Head of caudate nucleus (tissue), 42 donors: ENCODE results near the gene DIP2C.
A peak's percentile ranks its signal among the peaks of the same experiment; 100 is the strongest.
"Not testable (repeated sequence)": the region's sequence is repeated elsewhere in the genome, so short reads cannot be mapped to it uniquely, and the experiment has no call there.

Source experiments
- DNase-seq, 42 donors: peaks; one replicate each; pipeline versions ENCODE4 v3.0.0 to v3.0.0-alpha.2; 2020 to 2021; ENCODE audit warnings: mixed read lengths in 7 of 42
- intact Hi-C: fragments of 100-400 bp; cut with DNase I; formaldehyde crosslinking; loops from one replicate; pipeline ENCODE4 v1.15.0; 2022

The DIP2C gene

GRCh38 chr10:482051-482501, 207.4 kb downstream of the DIP2C start:
- peak in 2 of 42 donors; percentile 36 to 52 for DNase-seq
- intact Hi-C loops, result no loop called here

DNA sequence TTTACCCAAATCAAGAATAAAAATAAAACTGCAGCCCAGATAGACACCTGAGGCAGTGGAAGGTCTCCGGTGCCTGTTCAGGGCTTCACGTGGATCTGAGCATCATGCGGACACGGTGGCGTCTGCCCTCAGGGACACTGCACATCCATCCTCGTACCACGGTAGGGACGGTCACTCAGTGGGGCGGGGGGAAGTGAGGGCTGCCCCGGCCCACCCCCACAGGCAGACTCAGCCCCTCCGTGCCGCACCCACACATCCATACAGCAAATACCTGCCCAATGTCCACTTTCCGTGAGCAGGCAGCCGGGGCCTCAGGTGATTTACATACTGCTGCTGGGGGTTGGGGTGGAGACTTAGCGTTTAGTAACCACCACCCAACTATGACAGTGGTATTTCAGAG, 207.8 kb downstream of the DIP2C start:
- intact Hi-C loops, result no loop called here
- peak in 1 of 42 donors; percentile 35 for DNase-seq

DNA sequence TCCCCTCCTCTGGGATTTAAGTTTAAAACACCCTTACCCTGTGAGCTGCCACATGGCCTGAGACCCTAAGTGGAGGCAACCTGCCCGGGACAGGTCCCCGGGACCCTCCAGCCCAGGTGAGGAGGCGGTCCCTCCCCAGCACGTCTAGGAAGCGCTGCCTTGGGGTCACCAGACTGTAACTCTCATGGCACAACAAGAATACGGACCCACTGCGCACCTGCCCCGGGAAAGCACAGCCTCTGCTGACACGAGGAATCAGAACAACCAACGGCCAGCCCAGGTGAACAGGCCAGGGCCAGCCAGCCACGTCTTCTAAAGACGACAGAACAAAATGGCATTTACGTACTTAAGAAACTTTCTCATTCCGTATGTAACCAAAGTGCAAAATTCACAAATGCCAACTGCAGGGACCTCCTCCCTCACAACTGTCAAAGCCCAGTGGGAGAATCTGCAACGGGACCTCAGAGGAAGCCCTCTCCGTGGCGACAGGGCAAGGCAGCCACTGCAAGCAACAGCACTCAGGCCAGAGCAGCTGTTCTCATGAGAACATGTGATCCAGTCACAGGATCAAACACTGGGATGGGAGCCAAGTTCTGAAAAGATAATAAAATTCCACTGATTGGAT, 208.4 kb downstream of the DIP2C start:
- intact Hi-C loops, result no loop called here
- DNase-seq, result peak in 17 of 42 donors; percentile 40 to 84 (median 58)

- intact Hi-C loops, result no loop called here
- DNase-seq, result peak in 37 of 42 donors; percentile 44 to 93 (median 75)
Measured at GRCh38 chr10:480498-480927, 209.0 kb downstream of the DIP2C start.

- DNase-seq, result peak in 1 of 42 donors; percentile 25
- intact Hi-C loops, result not testable (repeated sequence)
Measured at GRCh38 chr10:479706-480497, 209.6 kb downstream of the DIP2C start.

DNA sequence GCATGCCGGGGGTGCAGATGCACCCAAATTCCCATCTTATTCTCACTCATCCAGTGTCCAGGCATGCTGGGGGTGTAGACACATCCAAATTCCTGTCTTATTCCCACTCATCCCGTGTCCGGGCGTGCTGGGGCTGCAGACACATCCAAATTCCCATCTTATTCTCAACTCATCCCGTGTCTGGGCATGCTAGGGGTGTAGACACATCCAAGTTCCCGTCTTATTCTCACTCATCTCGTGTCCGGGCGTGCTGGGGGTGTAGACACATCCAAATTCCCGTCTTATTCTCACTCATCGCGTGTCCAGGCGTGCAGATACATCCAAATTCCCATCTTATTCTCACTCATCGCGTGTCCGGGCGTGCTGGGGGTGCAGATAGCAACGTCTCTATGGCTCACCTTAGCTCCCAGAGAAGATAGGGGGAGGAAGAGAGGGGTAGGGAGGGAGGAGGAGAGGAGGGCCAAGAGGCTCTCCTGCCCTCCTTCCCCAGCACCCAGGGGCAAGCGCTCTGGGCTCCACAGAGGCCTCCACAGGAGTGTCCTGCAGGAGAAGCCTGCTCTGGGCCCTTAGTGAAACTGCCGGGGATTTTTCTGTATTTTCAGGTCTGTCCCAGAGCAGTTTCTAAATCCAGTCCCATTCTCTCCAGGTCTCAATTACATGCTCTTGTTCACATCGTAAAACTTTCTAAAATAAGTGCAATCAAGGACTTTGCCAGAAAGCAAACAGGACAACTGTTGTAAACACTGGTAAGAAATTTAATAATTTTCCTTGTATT, 210.8 kb downstream of the DIP2C start:
- intact Hi-C loops, result no loop called here
- no peak for DNase-seq

DNA sequence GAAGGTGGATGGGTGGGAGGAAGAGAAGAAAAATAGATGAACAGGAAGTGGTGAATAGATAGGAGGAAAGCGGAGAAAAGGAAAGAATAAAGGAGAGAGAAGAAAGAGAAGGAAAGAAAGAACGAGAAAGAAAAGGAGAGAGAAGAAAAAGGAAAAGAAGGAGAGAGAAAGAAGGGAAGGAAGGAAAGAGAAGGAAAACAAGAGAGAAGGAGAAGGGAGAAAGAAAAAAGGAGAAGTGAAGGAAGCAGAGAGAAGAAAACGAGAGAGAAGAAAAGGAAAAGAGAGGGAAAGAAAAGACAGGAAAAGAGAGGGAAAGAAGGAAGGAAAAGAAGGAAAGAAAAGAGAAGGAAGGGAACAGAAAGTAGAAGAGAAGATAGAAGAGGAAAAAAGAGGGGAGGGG, 211.8 kb downstream of the DIP2C start:
- intact Hi-C loops, result no loop called here
- DNase-seq, result no peak

GRCh38 chr10:476455-476780, 213.1 kb downstream of the DIP2C start:
- intact Hi-C loops, result no loop called here
- peak in 1 of 42 donors; percentile 31 for DNase-seq

DNA sequence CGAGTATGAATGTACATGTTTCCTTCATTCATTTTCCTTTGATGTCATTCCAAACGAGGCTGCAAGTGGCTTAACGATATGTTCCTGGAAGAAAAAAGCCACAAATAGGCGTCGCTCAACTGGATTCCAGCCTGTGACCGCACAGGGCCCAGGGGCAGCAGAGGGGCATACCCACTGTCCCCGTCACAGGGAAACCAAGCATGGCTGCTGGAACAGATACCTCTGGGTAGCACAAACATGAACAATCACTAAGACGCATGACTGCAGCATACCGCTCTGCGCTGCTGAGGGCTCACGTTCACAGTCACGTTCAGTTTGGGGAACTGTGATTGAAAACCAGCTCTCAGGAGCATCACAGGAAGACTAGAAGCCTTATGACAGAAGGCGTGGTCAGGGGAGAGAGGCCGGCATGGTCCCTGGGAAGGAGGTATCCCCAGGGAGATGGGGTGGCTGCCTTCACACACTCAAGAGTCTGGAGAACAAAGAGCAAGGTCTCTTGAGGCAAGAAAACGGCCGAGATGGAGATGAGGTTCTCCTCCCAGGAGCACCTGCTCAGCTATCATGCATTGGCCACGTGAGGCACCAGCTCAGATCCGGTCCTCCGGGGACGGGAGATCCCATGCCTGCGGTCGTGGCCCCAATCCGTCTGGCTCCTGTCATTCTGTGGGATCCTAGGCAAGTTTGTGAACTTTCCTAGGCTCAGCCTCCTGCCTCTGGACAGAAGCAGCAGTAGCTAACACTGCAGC, 213.6 kb downstream of the DIP2C start:
- intact Hi-C loops, result no loop called here
- DNase-seq, result peak in 1 of 42 donors; percentile 39

GRCh38 chr10:474946-475345, 214.5 kb downstream of the DIP2C start:
- intact Hi-C loops, result no loop called here
- DNase-seq, result no peak

- intact Hi-C loops, result no loop called here
- DNase-seq, result peak in 1 of 42 donors; percentile 29
Measured at GRCh38 chr10:474406-474805, 215.1 kb downstream of the DIP2C start.

DNA sequence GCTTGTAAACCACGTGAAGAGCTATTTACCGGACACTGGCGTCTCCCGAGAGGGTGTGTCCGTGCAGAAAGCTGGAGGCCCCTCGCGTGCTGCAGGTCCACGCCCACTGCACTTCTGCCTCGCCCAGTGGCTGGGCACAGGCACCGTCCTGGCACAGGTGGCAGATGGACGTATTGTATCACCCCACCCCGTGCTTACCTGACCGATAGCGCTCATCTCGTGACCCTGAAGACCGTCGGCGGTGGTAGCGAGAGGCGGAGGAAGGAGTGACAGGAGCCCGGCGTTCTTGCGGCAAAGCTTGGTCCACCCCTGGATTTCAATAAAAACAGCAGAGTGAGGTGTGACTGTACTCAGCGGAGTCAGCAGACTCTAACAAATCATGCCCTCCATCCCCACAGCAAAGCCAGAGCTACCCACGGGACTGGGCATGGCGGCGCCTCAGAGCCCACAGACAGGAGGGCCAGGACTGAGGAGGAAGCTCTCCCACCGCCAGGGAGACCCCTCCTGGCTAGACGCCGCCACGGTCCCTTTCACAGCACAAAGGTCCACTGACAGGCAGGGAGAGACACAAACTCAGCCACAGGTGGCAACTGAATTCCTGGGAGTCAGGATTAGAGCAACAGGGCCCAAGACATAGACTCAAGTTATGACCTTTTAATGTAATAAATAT, 217.1 kb downstream of the DIP2C start:
- no peak for DNase-seq
- intact Hi-C loops, result no loop called here

GRCh38 chr10:470339-471003, 219.0 kb downstream of the DIP2C start:
- peak in 11 of 42 donors; percentile 26 to 79 (median 71) for DNase-seq
- intact Hi-C loops, result no loop called here

DNA sequence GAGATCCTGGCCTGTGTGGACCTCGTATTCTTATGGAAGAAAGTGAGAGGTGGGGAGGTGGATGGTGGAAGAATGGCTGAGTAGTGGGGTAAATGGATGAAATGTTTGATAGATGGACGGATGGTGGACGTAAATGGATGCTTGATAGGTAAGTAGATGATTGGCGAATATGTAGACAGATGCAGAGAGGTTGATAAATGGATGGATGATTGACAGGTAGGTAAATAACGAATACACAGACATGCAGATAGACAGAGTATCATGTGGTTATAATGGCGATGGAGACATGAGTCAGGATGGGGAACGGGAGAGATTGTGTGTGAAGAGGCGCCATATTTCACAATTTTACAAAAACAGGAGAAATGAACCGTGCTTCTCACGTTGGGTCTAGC, 219.5 kb downstream of the DIP2C start:
- intact Hi-C loops, result no loop called here
- no peak for DNase-seq

GRCh38 chr10:459743-460142, 229.7 kb downstream of the DIP2C start:
- DNase-seq, result no peak
- intact Hi-C loops, result no loop called here

- intact Hi-C loops, result no loop called here
- DNase-seq, result no peak
Measured at GRCh38 chr10:458421-458851, 231.0 kb downstream of the DIP2C start.

DNA sequence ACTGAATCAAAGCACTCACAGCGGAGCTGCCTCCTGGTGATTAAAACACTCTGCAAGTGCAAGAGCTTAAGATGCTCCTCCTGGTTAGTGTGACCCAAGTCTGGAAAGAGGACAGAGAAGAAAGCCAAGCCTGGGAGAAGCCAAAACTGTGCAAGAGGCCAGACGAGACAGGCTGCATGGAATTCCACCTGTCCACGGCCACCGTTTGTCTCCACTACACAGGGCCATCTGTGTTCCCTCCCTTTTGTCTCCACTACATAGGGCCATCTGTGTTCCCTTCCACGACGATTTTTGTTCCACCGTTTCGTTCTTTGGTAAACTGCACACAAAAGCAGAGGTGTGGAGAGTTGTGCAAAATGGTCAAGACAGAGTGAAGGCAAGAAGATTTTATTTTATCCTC, 233.0 kb downstream of the DIP2C start:
- no peak for DNase-seq
- intact Hi-C loops, result no loop called here

DNA sequence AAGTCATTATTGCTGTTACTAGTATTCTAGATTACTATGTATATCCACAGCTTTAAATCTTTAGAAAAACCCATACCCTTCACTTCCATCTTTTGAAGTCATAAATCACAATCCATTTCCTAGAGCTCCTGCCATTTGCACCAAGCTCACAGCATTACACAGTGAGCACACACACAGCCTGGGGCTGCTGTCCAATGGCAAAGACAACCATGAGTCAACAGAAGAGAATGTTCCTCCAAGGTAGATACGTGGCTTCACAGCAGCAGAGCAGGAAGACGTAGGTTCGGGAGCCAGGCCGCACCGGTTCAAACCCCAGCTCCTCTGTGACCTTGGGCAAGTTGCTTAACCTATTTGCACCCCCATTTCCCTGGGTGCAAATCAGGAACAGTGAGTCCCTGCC, 234.6 kb downstream of the DIP2C start:
- no peak for DNase-seq
- intact Hi-C loops, result no loop called here
